Smooth muscle cell (in vitro differentiated cells): ENCODE data around the gene GPLD1. TPM values are rescaled to one million over a fixed set of nuclear protein-coding genes. Genes with fewer than 3 reads are reported as not detected.

Experiments
- DNase-seq: peaks from one replicate; lab custom pipeline; 2025; ENCODE audit not compliant: unreplicated experiment; lab: John Stamatoyannopoulos, UW
- H2AFZ ChIP-seq: fragments of 200-600 bp; sonication (generic); 2 replicates; pipeline ENCODE4 v1.6.0; 2016; ENCODE audit warnings: antibody characterized with exemption, low read depth, mild to moderate bottlenecking
- H3F3A ChIP-seq: fragments of 200-600 bp; sonication (generic); 2 replicates; pipeline ENCODE4 v1.6.0; 2017; ENCODE audit warnings: antibody characterized with exemption, low read depth
- H3K27ac ChIP-seq: fragments of 200-600 bp; sonication (generic); 2 replicates; pipeline ENCODE4 v1.5.1; 2016; ENCODE audit warnings: low read depth, mild to moderate bottlenecking
- H3K27me3 ChIP-seq: fragments of 200-600 bp; sonication (generic); 2 replicates; pipeline ENCODE4 v1.6.1; 2016; ENCODE audit warnings: low read depth, mild to moderate bottlenecking
- H3K36me3 ChIP-seq: fragments of 200-600 bp; sonication (generic); 2 replicates; pipeline ENCODE4 v1.5.1; 2016; ENCODE audit warnings: low read depth
- H3K4me1 ChIP-seq: fragments of 200-600 bp; sonication (generic); 2 replicates; pipeline ENCODE4 v1.5.1; 2016; ENCODE audit warnings: low read depth
- H3K4me2 ChIP-seq: fragments of 200-600 bp; sonication (generic); 2 replicates; pipeline ENCODE4 v1.6.0; 2016; ENCODE audit warnings: mild to moderate bottlenecking
- H3K4me3 ChIP-seq: fragments of 200-600 bp; sonication (generic); 2 replicates; pipeline ENCODE4 v1.5.1; 2016; ENCODE audit warnings: mild to moderate bottlenecking
- H3K79me2 ChIP-seq: fragments of 200-600 bp; sonication (generic); 2 replicates; pipeline ENCODE4 v1.6.0; 2016; ENCODE audit warnings: low read depth, mild to moderate bottlenecking
- H3K9ac ChIP-seq: fragments of 200-600 bp; sonication (generic); 2 replicates; pipeline ENCODE4 v1.6.0; 2016; ENCODE audit warnings: low read depth
- H3K9me3 ChIP-seq: fragments of 200-600 bp; sonication (generic); replicated peaks from 2 replicates; pipeline ENCODE4 v1.5.1; 2016; ENCODE audit warnings: low read depth
- H4K20me1 ChIP-seq: fragments of 200-600 bp; sonication (generic); 2 replicates; pipeline ENCODE4 v1.6.0; 2016; ENCODE audit warnings: low read depth
- WGBS: methylation state at CpG from one replicate; pipeline ENCODE4 v1.1.7; 2016; ENCODE audit warnings: low lambda C conversion rate; 5-methylcytosine and 5-hydroxymethylcytosine counted together
- polyA plus RNA-seq: library from polyadenylated mRNA; unstranded; fragments of >200 nt; fragmentation: Nextera tagmentation; extraction: Ambion mirVana; gene quantifications from 2 replicates; pipeline ENCODE4 v1.2.1, GENCODE V29; 2016
- total RNA-seq: library from RNA; depleted of rRNA; stranded (reverse); fragments of >200 nt; gene quantifications from 2 replicates; pipeline ENCODE4 v1.2.3, GENCODE V29; 2014
- TF ChIP-seq, protein P1 (sequence below): fragments of 200-600 bp; sonication (generic); IDR thresholded peaks from 2 replicates; pipeline ENCODE4 v1.5.1; 2017; ENCODE audit warnings: borderline replicate concordance, mild to moderate bottlenecking, antibody characterized with exemption; ENCODE audit not compliant: insufficient read depth, poor library complexity, severe bottlenecking

The GPLD1 gene
- total and polyA plus RNA-seq, 2 experiments from 2014 or later, result 0.13 to 0.14 TPM

DNA sequence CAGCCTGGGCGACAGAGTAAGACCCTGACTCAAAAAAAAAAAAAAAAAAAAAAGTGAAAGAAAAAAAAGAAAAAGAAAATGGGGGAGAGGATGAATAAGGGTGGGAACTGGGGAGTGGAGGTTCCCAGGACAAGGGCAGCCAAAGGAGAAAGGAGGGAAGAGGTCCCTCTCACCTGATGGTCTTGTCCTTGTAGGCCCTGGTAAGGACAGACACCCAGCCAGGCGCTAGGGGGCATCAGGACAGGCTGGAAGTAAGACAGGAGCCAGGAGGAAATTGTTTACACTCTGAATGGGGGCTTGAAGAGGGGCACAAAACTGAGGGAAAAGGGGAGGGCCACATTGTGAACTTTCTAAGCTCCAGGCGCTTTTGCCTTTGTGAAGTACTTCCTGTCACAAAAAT, 3.1 kb upstream of the GPLD1 start:
- WGBS, result 72% methylated on average over 3 of the region's 3 CpGs
- H3K4me2 ChIP-seq, result no peak overlapping the region
- TF ChIP-seq, protein P1, sequence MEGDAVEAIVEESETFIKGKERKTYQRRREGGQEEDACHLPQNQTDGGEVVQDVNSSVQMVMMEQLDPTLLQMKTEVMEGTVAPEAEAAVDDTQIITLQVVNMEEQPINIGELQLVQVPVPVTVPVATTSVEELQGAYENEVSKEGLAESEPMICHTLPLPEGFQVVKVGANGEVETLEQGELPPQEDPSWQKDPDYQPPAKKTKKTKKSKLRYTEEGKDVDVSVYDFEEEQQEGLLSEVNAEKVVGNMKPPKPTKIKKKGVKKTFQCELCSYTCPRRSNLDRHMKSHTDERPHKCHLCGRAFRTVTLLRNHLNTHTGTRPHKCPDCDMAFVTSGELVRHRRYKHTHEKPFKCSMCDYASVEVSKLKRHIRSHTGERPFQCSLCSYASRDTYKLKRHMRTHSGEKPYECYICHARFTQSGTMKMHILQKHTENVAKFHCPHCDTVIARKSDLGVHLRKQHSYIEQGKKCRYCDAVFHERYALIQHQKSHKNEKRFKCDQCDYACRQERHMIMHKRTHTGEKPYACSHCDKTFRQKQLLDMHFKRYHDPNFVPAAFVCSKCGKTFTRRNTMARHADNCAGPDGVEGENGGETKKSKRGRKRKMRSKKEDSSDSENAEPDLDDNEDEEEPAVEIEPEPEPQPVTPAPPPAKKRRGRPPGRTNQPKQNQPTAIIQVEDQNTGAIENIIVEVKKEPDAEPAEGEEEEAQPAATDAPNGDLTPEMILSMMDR, result peak; percentile 14
- no peaks in the 10 kb centered on the region for H3K79me2 ChIP-seq
- no peak overlapping the region for H3K4me3 ChIP-seq
- no peak overlapping the region for H3K27ac ChIP-seq
- H3K36me3 ChIP-seq, result no peaks in the 10 kb centered on the region
- H3K27me3 ChIP-seq, result no peaks in the 10 kb centered on the region
- no peaks in the 10 kb centered on the region for H4K20me1 ChIP-seq
- no peak overlapping the region for H3K9ac ChIP-seq
- no peak for DNase-seq
- no peak overlapping the region for H2AFZ ChIP-seq
- no peaks in the 10 kb centered on the region for H3K9me3 ChIP-seq
- no peaks in the 10 kb centered on the region for H3F3A ChIP-seq
- no peaks in the 10 kb centered on the region for H3K4me1 ChIP-seq

DNA sequence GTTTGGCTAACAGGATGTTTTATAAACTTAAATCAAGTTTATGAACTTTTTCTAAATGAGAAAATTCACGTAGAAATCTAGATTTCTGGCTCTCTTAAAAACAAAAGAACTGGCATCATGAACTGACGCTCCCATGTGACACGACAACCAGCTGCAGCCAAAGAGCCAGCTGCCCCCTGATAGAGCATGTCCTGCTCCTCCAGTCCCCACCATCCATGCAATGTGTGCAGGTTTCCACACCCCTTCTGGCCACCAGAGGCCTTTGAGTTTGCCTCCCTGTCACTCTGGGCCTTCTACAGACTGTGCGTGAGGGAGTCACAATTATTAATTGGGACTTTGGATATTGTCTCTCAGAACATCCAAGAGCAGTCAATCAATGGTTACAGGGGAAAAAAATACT, 1.6 kb upstream of the GPLD1 start:
- TF ChIP-seq, protein P1, result no peak
- Histone ChIP-seq H3K79me2 (no peaks in the 10 kb centered on the region), H3K4me1 (no peaks in the 10 kb centered on the region), H2AFZ (no peak overlapping the region), H3K4me2 (no peak overlapping the region), H3F3A (no peaks in the 10 kb centered on the region), H3K27me3 (no peaks in the 10 kb centered on the region), H3K9me3 (no peaks in the 10 kb centered on the region), H3K27ac (no peak overlapping the region), H4K20me1 (no peaks in the 10 kb centered on the region), H3K4me3 (no peak overlapping the region), H3K9ac (no peak overlapping the region), H3K36me3 (no peaks in the 10 kb centered on the region)
- DNase-seq, result no peak
- WGBS, result 92% methylated on average over 4 of the region's 4 CpGs

DNA sequence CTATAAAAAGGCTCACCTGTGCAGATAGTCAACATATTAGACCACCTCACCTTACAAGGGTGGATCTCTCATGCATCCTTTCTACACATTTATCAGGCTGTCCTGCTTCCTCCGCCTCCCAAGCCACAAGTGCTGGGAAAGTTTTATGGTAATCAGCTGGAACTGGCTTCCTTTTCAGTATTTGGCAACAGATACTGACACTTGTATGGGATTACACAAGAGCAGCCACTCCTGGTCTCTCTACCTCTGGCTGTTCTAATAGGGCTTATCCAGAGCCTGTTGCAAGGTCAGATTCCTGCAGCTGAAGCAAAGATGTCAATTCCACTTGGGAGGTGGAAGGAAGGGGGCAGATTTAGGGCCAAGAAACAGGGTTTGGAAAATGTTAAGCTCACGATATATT, 503 bp upstream of the GPLD1 start:
- no peaks in the 10 kb centered on the region for H3K4me1 ChIP-seq
- TF ChIP-seq, protein P1, result no peak
- H4K20me1 ChIP-seq, result no peaks in the 10 kb centered on the region
- no peak overlapping the region for H3K9ac ChIP-seq
- H3K4me2 ChIP-seq, result no peak overlapping the region
- DNase-seq, result no peak
- H2AFZ ChIP-seq, result no peak overlapping the region
- 93% methylated on average over 2 of the region's 2 CpGs for WGBS
- H3K27ac ChIP-seq, result no peak overlapping the region
- no peaks in the 10 kb centered on the region for H3F3A ChIP-seq
- H3K27me3 ChIP-seq, result no peaks in the 10 kb centered on the region
- H3K79me2 ChIP-seq, result no peaks in the 10 kb centered on the region
- H3K36me3 ChIP-seq, result no peaks in the 10 kb centered on the region
- no peaks in the 10 kb centered on the region for H3K9me3 ChIP-seq
- no peak overlapping the region for H3K4me3 ChIP-seq

DNA sequence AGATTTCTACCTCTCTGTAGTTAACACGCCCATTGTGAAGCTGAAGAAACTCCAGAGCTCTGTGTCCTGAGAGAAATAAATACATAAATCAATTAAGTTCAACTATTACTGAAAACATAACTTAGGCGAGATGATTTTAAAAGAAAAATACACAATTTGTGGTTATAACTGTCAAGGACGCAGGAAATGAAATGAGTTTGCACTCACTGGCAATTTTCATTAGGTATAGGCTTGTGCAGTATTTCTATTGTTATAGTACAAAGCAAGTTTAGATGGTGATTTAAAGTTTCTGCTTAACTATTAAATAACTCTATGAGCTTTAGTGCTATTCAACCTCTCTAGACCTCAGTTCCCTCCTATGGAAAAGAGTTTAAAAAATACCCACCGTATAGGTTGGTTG, 3.3 kb downstream of the GPLD1 start:
- Histone ChIP-seq H4K20me1 (no peaks in the 10 kb centered on the region), H3K4me3 (no peak overlapping the region), H3K79me2 (no peaks in the 10 kb centered on the region), H3K4me2 (no peak overlapping the region), H3K9me3 (no peaks in the 10 kb centered on the region), H3K27me3 (no peaks in the 10 kb centered on the region), H3K27ac (no peak overlapping the region), H3K36me3 (no peaks in the 10 kb centered on the region), H2AFZ (no peak overlapping the region), H3K4me1 (no peaks in the 10 kb centered on the region), H3F3A (no peaks in the 10 kb centered on the region), H3K9ac (no peak overlapping the region)
- DNase-seq, result no peak
- TF ChIP-seq, protein P1, result no peak
- WGBS, result 90% methylated on average over 4 of the region's 4 CpGs
